Loucy (cell line): ENCODE measurements around the gene LCE3A.
"Not testable (repeated sequence)": the region's sequence is repeated elsewhere in the genome, so short reads cannot be mapped to it uniquely, and the experiment has no call there.

ENCODE experiments used
- H2AFZ ChIP-seq: fragments of 200-600 bp; sonication (generic); 2 replicates; pipeline ENCODE4 v1.6.0; 2016; ENCODE audit warnings: antibody characterized with exemption, mild to moderate bottlenecking, low read length, moderate library complexity
- H3F3A ChIP-seq: fragments of 200-600 bp; 2 replicates; pipeline ENCODE4 v1.6.0; 2016; ENCODE audit warnings: antibody characterized with exemption, low read depth, mild to moderate bottlenecking
- H3K27me3 ChIP-seq: fragments of 200-600 bp; sonication (generic); 2 replicates; pipeline ENCODE4 v1.6.1; 2014; ENCODE audit warnings: low read length, mild to moderate bottlenecking; ENCODE audit not compliant: insufficient read depth, poor library complexity, severe bottlenecking
- H3K36me3 ChIP-seq: fragments of 200-600 bp; sonication (generic); 2 replicates; pipeline ENCODE4 v1.6.1; 2016; ENCODE audit warnings: low read length; ENCODE audit not compliant: insufficient read depth
- H3K4me1 ChIP-seq: fragments of 200-600 bp; sonication (generic); 2 replicates; pipeline ENCODE4 v1.5.1; 2014; ENCODE audit warnings: low read length, mild to moderate bottlenecking; ENCODE audit not compliant: insufficient read depth, poor library complexity, severe bottlenecking
- H3K4me2 ChIP-seq: fragments of 200-600 bp; sonication (generic); 2 replicates; pipeline ENCODE4 v1.6.0; 2014; ENCODE audit warnings: antibody characterized with exemption, low read length, low read depth, mild to moderate bottlenecking; ENCODE audit not compliant: poor library complexity, severe bottlenecking
- H3K4me3 ChIP-seq: fragments of 200-600 bp; sonication (generic); 2 replicates; pipeline ENCODE4 v1.5.1; 2014; ENCODE audit warnings: low read length, mild to moderate bottlenecking, mixed read lengths; ENCODE audit not compliant: poor library complexity, severe bottlenecking
- H3K79me2 ChIP-seq: fragments of 200-600 bp; sonication (generic); 2 replicates; pipeline ENCODE4 v1.6.1; 2014; ENCODE audit warnings: low read length; ENCODE audit not compliant: insufficient read depth
- H3K9ac ChIP-seq: fragments of 200-600 bp; sonication (generic); 2 replicates; pipeline ENCODE4 v1.6.0; 2014; ENCODE audit warnings: mild to moderate bottlenecking, low read depth, low read length, moderate library complexity; ENCODE audit not compliant: poor library complexity, severe bottlenecking
- H3K9me2 ChIP-seq: fragments of 200-600 bp; sonication (generic); replicated peaks from 2 replicates; pipeline ENCODE4 v1.6.1; 2016; ENCODE audit warnings: low read depth, low read length, mixed read lengths
- H3K9me3 ChIP-seq: fragments of 200-600 bp; sonication (generic); 2 replicates; pipeline ENCODE4 v1.6.1; 2014; ENCODE audit warnings: mild to moderate bottlenecking, antibody characterized with exemption, low read length, low read depth; ENCODE audit not compliant: insufficient read depth
- H4K20me1 ChIP-seq: fragments of 200-600 bp; sonication (generic); 2 replicates; pipeline ENCODE4 v1.6.0; 2014; ENCODE audit warnings: antibody characterized with exemption, low read length, mild to moderate bottlenecking; ENCODE audit not compliant: insufficient read depth, poor library complexity, severe bottlenecking
- EZH2phosphoT487 ChIP-seq: fragments of 200-600 bp; IDR thresholded peaks from 2 replicates; pipeline ENCODE4 v1.6.1; 2018; ENCODE audit warnings: antibody characterized with exemption, mild to moderate bottlenecking, moderate library complexity, borderline replicate concordance
- TF ChIP-seq, protein P1 (sequence below): fragments of 200-600 bp; sonication (generic); conservative IDR thresholded peaks from 2 replicates; pipeline ENCODE4 v1.5.1; 2014; ENCODE audit warnings: mild to moderate bottlenecking, antibody characterized with exemption, low read length

LCE3A gene

DNA sequence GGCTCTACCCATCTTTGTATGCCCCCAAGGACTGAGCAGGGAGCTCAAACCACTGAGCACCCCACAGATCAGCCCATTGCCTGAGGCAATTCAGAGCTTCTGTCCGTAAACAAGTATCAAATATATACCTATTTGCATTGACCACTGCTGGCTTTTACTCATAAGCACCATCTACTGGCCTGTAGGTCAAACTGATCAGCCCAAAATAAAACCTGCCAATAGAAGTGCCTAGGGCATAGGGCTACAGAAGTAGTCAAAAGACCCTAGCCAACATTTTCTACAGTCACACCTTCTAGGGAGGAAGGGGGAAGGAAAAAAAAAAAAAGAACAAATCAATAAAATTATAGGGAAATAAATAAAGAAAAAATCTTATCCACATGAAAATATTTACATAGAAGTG is 37.3 kb downstream of the LCE3A start:
- Histone ChIP-seq H3K4me2 (no peak overlapping the region), H3K36me3 (no peaks in the 10 kb centered on the region), H3K79me2 (no peaks in the 10 kb centered on the region), H3K4me3 (no peak overlapping the region), H3K9me3 (no peaks in the 10 kb centered on the region), H4K20me1 (no peaks in the 10 kb centered on the region), H3K27me3 (no peaks in the 10 kb centered on the region), H3K4me1 (no peaks in the 10 kb centered on the region), H3F3A (no peaks in the 10 kb centered on the region), H3K9me2 (no peaks in the 10 kb centered on the region), H3K9ac (no peak overlapping the region), H2AFZ (no peak overlapping the region)
- TF ChIP-seq, protein P1, sequence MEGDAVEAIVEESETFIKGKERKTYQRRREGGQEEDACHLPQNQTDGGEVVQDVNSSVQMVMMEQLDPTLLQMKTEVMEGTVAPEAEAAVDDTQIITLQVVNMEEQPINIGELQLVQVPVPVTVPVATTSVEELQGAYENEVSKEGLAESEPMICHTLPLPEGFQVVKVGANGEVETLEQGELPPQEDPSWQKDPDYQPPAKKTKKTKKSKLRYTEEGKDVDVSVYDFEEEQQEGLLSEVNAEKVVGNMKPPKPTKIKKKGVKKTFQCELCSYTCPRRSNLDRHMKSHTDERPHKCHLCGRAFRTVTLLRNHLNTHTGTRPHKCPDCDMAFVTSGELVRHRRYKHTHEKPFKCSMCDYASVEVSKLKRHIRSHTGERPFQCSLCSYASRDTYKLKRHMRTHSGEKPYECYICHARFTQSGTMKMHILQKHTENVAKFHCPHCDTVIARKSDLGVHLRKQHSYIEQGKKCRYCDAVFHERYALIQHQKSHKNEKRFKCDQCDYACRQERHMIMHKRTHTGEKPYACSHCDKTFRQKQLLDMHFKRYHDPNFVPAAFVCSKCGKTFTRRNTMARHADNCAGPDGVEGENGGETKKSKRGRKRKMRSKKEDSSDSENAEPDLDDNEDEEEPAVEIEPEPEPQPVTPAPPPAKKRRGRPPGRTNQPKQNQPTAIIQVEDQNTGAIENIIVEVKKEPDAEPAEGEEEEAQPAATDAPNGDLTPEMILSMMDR: no peak
- TF ChIP-seq EZH2phosphoT487: no peak

DNA sequence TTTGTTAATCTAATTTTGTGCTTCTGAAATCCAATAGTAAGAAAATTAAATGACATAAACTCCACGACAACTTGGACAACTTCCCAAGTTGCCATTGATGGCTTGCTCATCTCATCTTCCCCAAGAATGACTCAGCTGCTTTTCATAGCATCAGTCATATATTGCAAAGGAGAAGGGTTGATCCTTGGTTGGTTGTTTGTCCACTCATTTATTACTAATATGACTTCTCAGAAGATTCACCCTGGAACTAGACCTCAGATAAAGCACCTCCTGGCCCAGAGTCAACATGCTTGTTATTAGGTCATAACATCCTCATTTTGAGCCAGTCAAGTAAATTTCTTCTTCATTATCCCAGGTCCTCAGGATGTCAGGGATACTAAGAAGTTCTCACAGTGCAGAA is 40.3 kb downstream of the LCE3A start:
- TF ChIP-seq, protein P1: no peak
- TF ChIP-seq EZH2phosphoT487: no peak
- H3K4me3 ChIP-seq: no peak overlapping the region

DNA sequence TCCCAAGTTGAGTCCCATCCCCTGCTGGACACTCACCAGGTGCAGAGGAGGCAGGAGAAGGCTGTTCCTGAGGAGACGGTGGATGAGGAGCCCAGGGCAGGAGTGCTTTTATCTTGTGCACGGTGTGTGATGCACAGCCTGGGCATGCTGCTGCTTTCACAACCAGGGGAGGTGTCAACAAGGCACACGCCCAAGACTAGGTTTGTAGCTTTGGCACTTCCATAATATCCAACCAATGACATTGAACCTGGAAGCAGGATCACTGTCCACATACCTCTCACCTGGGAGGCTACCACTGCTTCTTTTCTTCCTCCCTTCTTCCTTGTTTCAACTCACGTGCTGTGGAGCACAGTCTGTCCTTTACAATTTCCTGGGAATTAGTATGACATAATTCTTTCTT is 42.5 kb downstream of the LCE3A start, which contains the start of gene LCE3D:
Gene LCE3D (minus strand): TSS at position 84 of the 400 bp plus-strand sequence. CDS start 580 bp downstream, outside the sequence.
- H4K20me1 ChIP-seq: no peaks in the 10 kb centered on the region
- no peak within 1 kb of the TSS for H2AFZ ChIP-seq
- no peaks in the 10 kb centered on the region for H3K9me2 ChIP-seq
- no peak for TF ChIP-seq EZH2phosphoT487
- TF ChIP-seq, protein P1: no peak
- no peaks in the 10 kb centered on the region for H3K36me3 ChIP-seq
- H3K4me1 ChIP-seq: no peaks in the 10 kb centered on the region
- H3K27me3 ChIP-seq: no peaks in the 10 kb centered on the region
- H3F3A ChIP-seq: no peaks in the 10 kb centered on the region
- no peaks in the 10 kb centered on the region for H3K79me2 ChIP-seq
- H3K4me2 ChIP-seq: no peak within 1 kb of the TSS
- H3K9me3 ChIP-seq: no peaks in the 10 kb centered on the region
- H3K9ac ChIP-seq: no peak within 1 kb of the TSS
- H3K4me3 ChIP-seq: no peak within 1 kb of the TSS

More for the DNA sequence above, 40.3 kb downstream of the LCE3A start:
- no peaks in the 10 kb centered on the region for H3K9me3 ChIP-seq
- no peaks in the 10 kb centered on the region for H4K20me1 ChIP-seq
- no peak overlapping the region for H3K9ac ChIP-seq
- no peak overlapping the region for H2AFZ ChIP-seq
- no peaks in the 10 kb centered on the region for H3K79me2 ChIP-seq
- no peaks in the 10 kb centered on the region for H3K36me3 ChIP-seq
- H3K27me3 ChIP-seq: no peaks in the 10 kb centered on the region
- no peak overlapping the region for H3K4me2 ChIP-seq
- H3F3A ChIP-seq: no peaks in the 10 kb centered on the region
- no peaks in the 10 kb centered on the region for H3K4me1 ChIP-seq
- H3K9me2 ChIP-seq: no peaks in the 10 kb centered on the region

DNA sequence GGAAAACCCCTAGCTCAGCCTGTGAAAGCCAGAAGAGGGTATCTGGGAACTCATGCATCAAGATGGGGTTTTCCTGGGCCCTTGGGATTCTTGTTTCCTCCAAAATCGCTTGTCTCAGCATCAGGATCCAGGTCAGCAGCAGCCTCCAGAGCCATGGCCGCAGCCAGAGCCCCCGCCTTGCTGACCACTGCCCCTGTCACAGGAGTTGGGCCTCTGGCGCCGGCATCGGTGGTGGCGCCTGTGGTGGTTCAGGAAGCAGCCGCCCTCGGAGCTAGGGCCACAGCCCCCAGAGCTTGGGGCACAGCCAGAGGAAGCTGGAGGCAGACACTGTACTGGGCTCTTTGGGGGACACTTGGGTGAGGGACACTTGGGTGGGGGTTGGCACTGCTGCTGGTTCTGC is 43.4 kb downstream of the LCE3A start:
- H3F3A ChIP-seq, H3K9me2 ChIP-seq, H3K9me3 ChIP-seq, H3K27me3 ChIP-seq, H3K36me3 ChIP-seq, H3K9ac ChIP-seq, H3K4me2 ChIP-seq, H4K20me1 ChIP-seq, H3K4me1 ChIP-seq, H3K79me2 ChIP-seq, H3K4me3 ChIP-seq, H2AFZ ChIP-seq: not testable (repeated sequence)
